Epithelial cell of esophagus (primary cell): ENCODE measurements around the gene GGTLC1.

Experiments used
- DNase-seq: peaks from one replicate; pipeline ENCODE4 v3.0.0; 2010; ENCODE audit warnings: low read depth
- H3K4me3 ChIP-seq: 2 replicates; pipeline ENCODE4 v1.5.1; 2011; ENCODE audit warnings: mild to moderate bottlenecking, low read length, control low read depth
- CTCF ChIP-seq: IDR thresholded peaks from 2 replicates; pipeline ENCODE4 v1.5.1; 2011; ENCODE audit warnings: low read depth, mild to moderate bottlenecking, low read length, control low read depth, inconsistent platforms; ENCODE audit not compliant: insufficient read depth; ENCODE audit errors: missing control alignments

GGTLC1 gene

GRCh38 chr20:23988561-23988960 lies at the start of gene GGTLC1:
GGTLC1 (minus strand) TSS chr20:23988779; CDS start chr20:23986611, 2,168 bp downstream.
- no peak for TF ChIP-seq CTCF
- no peak within 1 kb of the TSS for H3K4me3 ChIP-seq
- DNase-seq = no peak

GRCh38 chr20:24034820-24035219 lies 46.2 kb upstream of the GGTLC1 start:
- peak; percentile 71 for DNase-seq
- no peak for TF ChIP-seq CTCF
- no peak overlapping the region for H3K4me3 ChIP-seq

- no peak for DNase-seq
- H3K4me3 ChIP-seq = no peak overlapping the region
- TF ChIP-seq CTCF = no peak
Measured at GRCh38 chr20:24033565-24033964, 45.0 kb upstream of the GGTLC1 start.

GRCh38 chr20:24033151-24033550 lies 44.6 kb upstream of the GGTLC1 start:
- H3K4me3 ChIP-seq = no peak overlapping the region
- TF ChIP-seq CTCF = no peak
- no peak for DNase-seq

GRCh38 chr20:24032400-24032898 lies 43.9 kb upstream of the GGTLC1 start:
- no peak overlapping the region for H3K4me3 ChIP-seq
- TF ChIP-seq CTCF = no peak
- no peak for DNase-seq

GRCh38 chr20:24027229-24027628 lies 38.6 kb upstream of the GGTLC1 start:
- no peak overlapping the region for H3K4me3 ChIP-seq
- TF ChIP-seq CTCF = no peak
- DNase-seq = peak; percentile 32

- no peak overlapping the region for H3K4me3 ChIP-seq
- TF ChIP-seq CTCF = no peak
- DNase-seq = no peak
Measured at GRCh38 chr20:24022621-24023180, 34.1 kb upstream of the GGTLC1 start.
